Stromal cell of bone marrow (primary cell): ENCODE measurements around the gene RPAP2.
"Not testable (repeated sequence)": the region's sequence is repeated elsewhere in the genome, so short reads cannot be mapped to it uniquely, and the experiment has no call there.

Experiments used
- DNase-seq: peaks from one replicate; pipeline ENCODE4 v3.0.0-alpha.2; 2012; ENCODE audit warnings: low read depth

RPAP2 gene

GRCh38 chr1:92376345-92376744, 77.5 kb downstream of the RPAP2 start:
- no peak for DNase-seq

- not testable (repeated sequence) for DNase-seq
These were observed 79.1 kb downstream of the RPAP2 start for GRCh38 chr1:92377991-92378390.

- no peak for DNase-seq
These were observed 82.0 kb downstream of the RPAP2 start for GRCh38 chr1:92380867-92381266.

GRCh38 chr1:92393966-92394365, 95.1 kb downstream of the RPAP2 start:
- DNase-seq = not testable (repeated sequence)

GRCh38 chr1:92398519-92398918, 99.7 kb downstream of the RPAP2 start:
- no peak for DNase-seq

- DNase-seq = no peak
These were observed 100.2 kb downstream of the RPAP2 start for GRCh38 chr1:92399076-92399475.

GRCh38 chr1:92404661-92405060, 105.8 kb downstream of the RPAP2 start:
- no peak for DNase-seq

- no peak for DNase-seq
These were observed 110.0 kb downstream of the RPAP2 start for GRCh38 chr1:92408825-92409224.

- DNase-seq = no peak
These were observed 111.2 kb downstream of the RPAP2 start for GRCh38 chr1:92409946-92410549.

- DNase-seq = no peak
These were observed 111.8 kb downstream of the RPAP2 start for GRCh38 chr1:92410706-92411105.

- DNase-seq = peak; percentile 17
These were observed 112.7 kb downstream of the RPAP2 start for GRCh38 chr1:92411511-92411910.

- no peak for DNase-seq
These were observed 120.8 kb downstream of the RPAP2 start for GRCh38 chr1:92419642-92420041.

- no peak for DNase-seq
These were observed 125.5 kb downstream of the RPAP2 start for GRCh38 chr1:92424381-92424780.

GRCh38 chr1:92425617-92426016, 126.8 kb downstream of the RPAP2 start:
- DNase-seq = no peak

- DNase-seq = no peak
These were observed 131.2 kb downstream of the RPAP2 start for GRCh38 chr1:92430030-92430429.

- DNase-seq = not testable (repeated sequence)
These were observed 135.7 kb downstream of the RPAP2 start for GRCh38 chr1:92434572-92434971.

GRCh38 chr1:92439291-92439690, 140.4 kb downstream of the RPAP2 start:
- DNase-seq = no peak

- no peak for DNase-seq
These were observed 142.4 kb downstream of the RPAP2 start for GRCh38 chr1:92441316-92441696.

- DNase-seq = no peak
These were observed 143.0 kb downstream of the RPAP2 start for GRCh38 chr1:92441697-92442342.

GRCh38 chr1:92442351-92442750, 143.5 kb downstream of the RPAP2 start:
- no peak for DNase-seq

GRCh38 chr1:92443893-92444292, 145.0 kb downstream of the RPAP2 start:
- no peak for DNase-seq

- DNase-seq = no peak
These were observed 145.5 kb downstream of the RPAP2 start for GRCh38 chr1:92444351-92444750.

- no peak for DNase-seq
These were observed 147.0 kb downstream of the RPAP2 start for GRCh38 chr1:92445865-92446264.

GRCh38 chr1:92446546-92446945, 147.7 kb downstream of the RPAP2 start:
- DNase-seq = peak; percentile 6
